GM21381 (cell line): ENCODE data around the gene ACSL4.
"Not testable (repeated sequence)": the region's sequence is repeated elsewhere in the genome, so short reads cannot be mapped to it uniquely, and the experiment has no call there.

ENCODE experiments used
- ATAC-seq: cut with Tn5 transposase; IDR thresholded peaks from one replicate; pipeline ENCODE4 v1.9.1; 2021; ENCODE audit warnings: mild to moderate bottlenecking, moderate library complexity; ENCODE audit not compliant: unreplicated experiment

ACSL4 gene

GRCh38 chrX:109732017-109732801 is 848 bp downstream of the ACSL4 start:
- ATAC-seq = peak; percentile 32

- ATAC-seq = no peak
Measured at GRCh38 chrX:109728173-109728535, 4.9 kb downstream of the ACSL4 start.

- ATAC-seq = not testable (repeated sequence)
Measured at GRCh38 chrX:109724971-109725370, 8.1 kb downstream of the ACSL4 start.

- no peak for ATAC-seq
Measured at GRCh38 chrX:109720947-109721346, 12.1 kb downstream of the ACSL4 start.

- no peak for ATAC-seq
Measured at GRCh38 chrX:109719264-109719663, 13.8 kb downstream of the ACSL4 start.

- ATAC-seq = no peak
Measured at GRCh38 chrX:109716431-109717028, 16.5 kb downstream of the ACSL4 start.

- no peak for ATAC-seq
Measured at GRCh38 chrX:109714340-109714958, 18.6 kb downstream of the ACSL4 start.

GRCh38 chrX:109710181-109710580 is 22.9 kb downstream of the ACSL4 start:
- no peak for ATAC-seq

GRCh38 chrX:109709129-109709631 is 23.9 kb downstream of the ACSL4 start:
- peak; percentile 59 for ATAC-seq

GRCh38 chrX:109707720-109708119 is 25.3 kb downstream of the ACSL4 start:
- no peak for ATAC-seq

GRCh38 chrX:109707319-109707718 is 25.7 kb downstream of the ACSL4 start:
- no peak for ATAC-seq

GRCh38 chrX:109704563-109704962 is 28.5 kb downstream of the ACSL4 start:
- peak; percentile 79 for ATAC-seq

- no peak for ATAC-seq
Measured at GRCh38 chrX:109697855-109698254, 35.2 kb downstream of the ACSL4 start.

- ATAC-seq = no peak
Measured at GRCh38 chrX:109696146-109696740, 36.8 kb downstream of the ACSL4 start.

GRCh38 chrX:109695637-109696036 is 37.4 kb downstream of the ACSL4 start:
- ATAC-seq = no peak

- no peak for ATAC-seq
Measured at GRCh38 chrX:109691752-109692151, 41.3 kb downstream of the ACSL4 start.

- ATAC-seq = no peak
Measured at GRCh38 chrX:109691277-109691676, 41.8 kb downstream of the ACSL4 start.

GRCh38 chrX:109687903-109688302 is 45.2 kb downstream of the ACSL4 start:
- no peak for ATAC-seq

- no peak for ATAC-seq
Measured at GRCh38 chrX:109685656-109686078, 47.4 kb downstream of the ACSL4 start.

- no peak for ATAC-seq
Measured at GRCh38 chrX:109684136-109684535, 48.9 kb downstream of the ACSL4 start.

GRCh38 chrX:109681475-109682081 is 51.5 kb downstream of the ACSL4 start:
- no peak for ATAC-seq
